ENCODE results near the gene POTEG.
"Not testable (repeated sequence)": the region's sequence is repeated elsewhere in the genome, so short reads cannot be mapped to it uniquely, and the experiment has no call there.

DNA sequence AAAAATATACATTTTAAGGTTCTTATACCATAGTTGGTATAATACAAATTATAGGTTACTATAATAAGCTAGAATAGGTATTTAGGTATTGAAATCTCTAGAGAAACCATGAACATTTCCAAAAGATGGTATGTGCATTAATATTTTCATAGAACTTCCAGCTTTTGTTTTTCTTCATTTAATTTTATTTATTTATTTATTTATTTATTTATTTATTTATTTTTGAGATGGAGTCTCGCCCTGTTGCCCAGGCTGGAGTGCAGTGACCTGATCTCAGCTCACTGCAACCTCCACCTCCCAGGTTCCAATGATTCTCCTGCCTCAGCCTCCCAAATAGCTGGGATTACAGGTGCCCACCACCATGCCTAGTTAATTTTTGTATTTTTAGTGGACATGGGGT lies 54.0 kb downstream of the POTEG start:
- TF ChIP-seq, protein P1, sequence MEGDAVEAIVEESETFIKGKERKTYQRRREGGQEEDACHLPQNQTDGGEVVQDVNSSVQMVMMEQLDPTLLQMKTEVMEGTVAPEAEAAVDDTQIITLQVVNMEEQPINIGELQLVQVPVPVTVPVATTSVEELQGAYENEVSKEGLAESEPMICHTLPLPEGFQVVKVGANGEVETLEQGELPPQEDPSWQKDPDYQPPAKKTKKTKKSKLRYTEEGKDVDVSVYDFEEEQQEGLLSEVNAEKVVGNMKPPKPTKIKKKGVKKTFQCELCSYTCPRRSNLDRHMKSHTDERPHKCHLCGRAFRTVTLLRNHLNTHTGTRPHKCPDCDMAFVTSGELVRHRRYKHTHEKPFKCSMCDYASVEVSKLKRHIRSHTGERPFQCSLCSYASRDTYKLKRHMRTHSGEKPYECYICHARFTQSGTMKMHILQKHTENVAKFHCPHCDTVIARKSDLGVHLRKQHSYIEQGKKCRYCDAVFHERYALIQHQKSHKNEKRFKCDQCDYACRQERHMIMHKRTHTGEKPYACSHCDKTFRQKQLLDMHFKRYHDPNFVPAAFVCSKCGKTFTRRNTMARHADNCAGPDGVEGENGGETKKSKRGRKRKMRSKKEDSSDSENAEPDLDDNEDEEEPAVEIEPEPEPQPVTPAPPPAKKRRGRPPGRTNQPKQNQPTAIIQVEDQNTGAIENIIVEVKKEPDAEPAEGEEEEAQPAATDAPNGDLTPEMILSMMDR (IDR thresholded peaks at IDR 0.05), result not testable (repeated sequence)
- TF ChIP-seq POLR2A (IDR thresholded peaks at IDR 0.05), result not testable (repeated sequence)

Measured in sigmoid colon (tissue), 3 donors.